GM19324 (cell line): ENCODE results near the gene ANKRD44.

Experiments used
- ATAC-seq: cut with Tn5 transposase; IDR thresholded peaks from one replicate; pipeline ENCODE4 v1.9.1; 2021; ENCODE audit warnings: mild to moderate bottlenecking, moderate library complexity; ENCODE audit not compliant: unreplicated experiment, low FRiP score

ANKRD44 gene

DNA sequence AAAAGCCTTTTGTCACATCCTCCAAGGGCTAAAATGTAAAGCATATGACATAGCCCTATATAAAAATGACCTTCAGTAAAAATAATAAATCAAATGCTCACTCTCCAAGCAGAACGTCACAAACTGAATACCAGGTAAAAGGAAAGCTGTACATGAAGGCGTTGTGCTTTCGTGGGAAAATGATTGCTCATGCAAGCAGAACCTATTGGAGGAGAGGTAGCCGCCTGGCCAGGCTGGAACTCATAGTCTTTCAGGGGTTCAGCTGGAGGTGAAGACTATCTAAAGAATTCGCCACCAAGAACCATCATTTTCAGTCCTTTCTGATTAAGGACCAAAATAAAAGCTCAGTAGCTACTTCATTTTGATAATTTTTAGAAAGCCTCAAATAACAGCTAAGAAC lies 44.7 kb downstream of the ANKRD44 start:
- no peak for ATAC-seq

DNA sequence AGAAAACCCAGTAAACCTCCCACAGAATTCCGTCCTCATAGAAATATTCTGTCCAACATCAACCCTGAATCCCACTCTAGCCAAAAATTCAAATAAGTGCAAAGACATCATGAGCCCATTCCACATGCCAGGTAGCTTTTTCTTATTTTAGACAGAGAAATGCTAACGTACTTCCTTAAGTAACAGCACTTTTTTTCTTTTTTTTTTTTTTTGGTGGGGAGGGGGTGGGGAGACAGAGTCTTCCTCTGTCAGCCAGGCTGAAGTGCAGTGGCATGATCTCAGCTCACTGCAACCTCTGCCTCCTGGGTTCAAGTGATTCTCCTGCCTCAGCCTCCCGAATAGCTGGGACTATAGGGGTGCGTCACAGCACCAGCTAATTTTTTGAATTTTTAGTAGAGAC lies 45.5 kb downstream of the ANKRD44 start:
- no peak for ATAC-seq

DNA sequence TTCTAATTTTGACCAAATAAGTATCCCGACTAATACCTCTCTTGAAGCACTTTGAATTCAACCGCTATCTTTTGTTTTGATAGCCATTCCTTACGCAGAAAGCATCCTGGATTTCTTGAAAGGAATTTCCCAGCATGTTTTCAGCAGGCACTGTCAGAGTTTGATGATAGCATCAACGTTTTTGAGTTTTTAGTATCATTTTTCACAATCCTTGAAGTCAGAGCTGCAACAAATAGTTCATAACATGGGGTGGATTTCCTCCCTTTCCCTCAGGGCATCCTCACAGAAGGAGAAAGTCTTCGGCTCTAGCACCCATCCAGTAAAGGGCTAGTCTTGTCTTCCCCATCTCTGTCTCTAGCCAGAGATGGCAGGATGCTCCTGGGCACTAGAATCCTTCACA lies 46.2 kb downstream of the ANKRD44 start:
- ATAC-seq, result no peak

GRCh38 chr2:197263077-197263476 lies 47.5 kb downstream of the ANKRD44 start:
- no peak for ATAC-seq

GRCh38 chr2:197261808-197262226 lies 48.8 kb downstream of the ANKRD44 start:
- ATAC-seq, result peak; percentile 53

GRCh38 chr2:197259470-197259999 lies 51.0 kb downstream of the ANKRD44 start:
- no peak for ATAC-seq

DNA sequence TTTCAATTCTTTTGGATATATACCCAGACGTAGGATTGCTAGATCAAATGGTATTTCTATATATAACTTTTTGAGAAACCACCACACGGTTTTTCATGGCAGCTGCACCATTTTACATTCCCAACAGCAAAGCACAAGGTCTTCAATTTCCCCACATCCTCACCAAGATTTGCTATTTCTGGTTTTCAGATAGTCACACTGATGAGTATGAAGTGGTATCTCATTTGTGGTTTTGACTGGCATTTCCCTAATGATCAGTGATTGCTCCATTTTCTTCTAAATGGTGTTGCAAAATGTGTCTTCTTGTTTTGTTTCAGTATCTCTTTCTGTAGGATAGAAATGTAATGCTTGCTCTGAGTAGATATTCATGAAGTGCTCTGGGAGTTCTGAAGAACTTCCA lies 52.0 kb downstream of the ANKRD44 start:
- ATAC-seq, result no peak

DNA sequence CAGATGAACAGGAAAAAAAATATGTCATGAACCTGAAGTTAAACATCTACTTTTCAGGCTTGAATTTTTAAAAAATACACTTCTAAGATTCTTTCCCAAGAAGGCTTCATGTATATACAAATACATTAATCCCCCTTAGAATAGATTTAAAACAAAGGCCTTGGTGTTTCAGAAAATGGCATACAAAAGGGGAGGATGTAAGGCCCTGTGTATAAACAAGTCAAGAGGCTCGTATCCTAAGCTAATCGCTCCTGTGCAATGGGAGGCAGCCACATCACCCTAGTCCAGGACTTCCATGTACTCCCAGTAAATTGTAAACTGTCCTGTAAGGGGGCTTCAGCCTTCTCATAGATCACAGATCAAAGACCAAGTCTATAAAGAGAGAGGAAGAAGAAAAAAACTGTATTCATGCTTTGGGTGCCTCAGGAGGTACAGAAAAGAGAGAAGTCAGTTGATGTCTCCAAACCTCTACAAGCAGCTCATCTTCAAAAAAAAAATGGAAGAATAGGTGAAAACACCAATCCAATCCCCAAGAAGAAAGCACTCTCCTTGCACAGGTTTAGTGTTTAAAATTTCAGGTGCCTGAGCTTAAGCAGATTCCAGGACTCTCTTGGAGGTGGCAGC lies 53.9 kb downstream of the ANKRD44 start:
- ATAC-seq, result no peak

GRCh38 chr2:197256021-197256420 lies 54.6 kb downstream of the ANKRD44 start:
- no peak for ATAC-seq

- ATAC-seq, result peak; percentile 93
Measured at GRCh38 chr2:197255543-197255942, 55.0 kb downstream of the ANKRD44 start.

- ATAC-seq, result peak; percentile 37
Measured at GRCh38 chr2:197254776-197255530, 55.6 kb downstream of the ANKRD44 start.

- ATAC-seq, result no peak
Measured at GRCh38 chr2:197251576-197251975, 59.0 kb downstream of the ANKRD44 start.

DNA sequence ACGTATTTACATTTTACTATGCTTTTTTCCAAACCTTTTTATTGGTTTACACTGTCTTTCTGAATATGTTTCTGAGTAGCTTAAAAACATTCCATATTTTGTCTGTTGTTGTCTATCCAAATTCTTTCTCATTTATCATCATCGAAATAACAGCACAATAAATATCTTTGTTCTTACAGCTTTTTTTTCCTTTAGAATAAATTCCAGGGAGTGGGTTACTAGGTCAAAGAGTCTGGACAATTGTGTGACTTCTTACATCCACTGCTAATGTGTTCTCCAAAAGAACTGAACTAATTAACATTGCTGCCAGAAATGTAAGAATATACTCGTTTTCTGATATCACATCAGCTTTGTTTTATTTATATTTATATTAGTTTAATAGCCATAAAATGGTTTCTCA lies 59.4 kb downstream of the ANKRD44 start:
- no peak for ATAC-seq

- no peak for ATAC-seq
Measured at GRCh38 chr2:197250084-197250397, 60.5 kb downstream of the ANKRD44 start.

DNA sequence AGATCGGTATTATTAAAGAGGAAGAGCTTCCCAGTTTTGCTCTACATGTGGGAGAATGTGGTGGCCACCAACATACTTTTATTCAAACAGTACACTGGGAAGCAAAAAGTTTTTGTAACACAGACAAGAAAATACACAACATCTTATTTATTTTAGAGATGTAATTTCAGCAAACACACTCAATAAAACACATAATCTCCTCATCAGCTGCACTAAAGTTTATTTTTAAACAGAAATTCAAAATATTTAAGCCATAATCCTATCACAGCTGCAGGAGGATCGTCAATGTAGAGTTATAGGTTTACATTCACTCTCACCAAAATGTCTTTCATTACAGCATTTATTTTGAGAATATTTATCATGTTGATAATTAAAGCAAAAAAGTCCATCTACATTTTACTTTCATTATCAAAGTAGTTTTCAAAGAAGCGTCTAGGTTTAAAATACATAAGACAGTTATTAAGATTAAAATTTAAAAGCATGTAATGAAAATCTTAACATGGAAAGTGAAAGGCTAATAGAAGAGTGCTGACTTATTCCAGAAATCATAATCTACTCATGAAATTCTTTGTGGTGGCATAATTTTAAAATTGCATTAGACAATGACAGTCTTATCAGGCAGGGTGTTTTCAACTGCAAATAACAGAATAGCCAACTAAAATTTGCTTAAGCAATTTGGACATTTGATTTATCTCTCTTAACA lies 61.0 kb downstream of the ANKRD44 start:
- no peak for ATAC-seq

DNA sequence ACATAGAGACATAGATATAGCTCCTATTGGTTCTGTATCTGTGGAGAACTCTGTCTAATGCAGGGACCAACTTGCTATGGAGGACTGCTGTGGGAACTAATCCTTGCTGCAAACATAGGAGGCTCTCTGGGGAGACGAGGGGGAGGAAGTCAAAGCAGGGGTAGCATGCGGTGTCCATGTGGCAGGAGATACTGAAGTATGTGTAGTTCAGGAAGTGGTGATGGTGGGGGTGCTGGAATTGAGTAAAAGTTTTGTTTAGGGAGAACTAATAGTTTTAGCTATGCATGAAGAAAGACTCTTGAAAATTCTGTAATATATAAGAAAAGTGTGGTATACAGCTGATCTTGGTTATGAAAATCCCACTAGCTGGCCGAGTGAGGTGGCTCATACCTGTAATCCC lies 62.0 kb downstream of the ANKRD44 start:
- no peak for ATAC-seq

- ATAC-seq, result no peak
Measured at GRCh38 chr2:197248001-197248401, 62.6 kb downstream of the ANKRD44 start.

DNA sequence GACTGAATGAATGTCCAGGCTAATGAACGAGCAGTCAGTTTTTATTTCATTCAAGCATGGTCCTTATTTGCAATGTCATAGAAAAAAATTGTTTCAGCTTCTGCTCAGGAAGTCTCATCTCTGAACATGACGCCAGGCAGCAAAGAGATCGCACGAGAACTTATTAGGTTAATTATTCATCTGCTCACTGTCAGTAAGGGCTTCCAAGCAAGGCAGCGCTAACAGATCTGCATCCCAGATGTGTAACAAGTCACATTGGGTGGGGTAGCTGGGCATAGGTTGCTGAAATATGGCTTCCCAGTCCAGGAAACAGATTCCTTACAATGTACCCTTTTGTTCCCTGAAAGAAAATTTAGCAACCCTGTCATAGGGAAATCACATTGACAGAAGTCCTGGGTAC lies 63.5 kb downstream of the ANKRD44 start:
- peak; percentile 77 for ATAC-seq

GRCh38 chr2:197245829-197246804 lies 64.5 kb downstream of the ANKRD44 start:
- no peak for ATAC-seq

DNA sequence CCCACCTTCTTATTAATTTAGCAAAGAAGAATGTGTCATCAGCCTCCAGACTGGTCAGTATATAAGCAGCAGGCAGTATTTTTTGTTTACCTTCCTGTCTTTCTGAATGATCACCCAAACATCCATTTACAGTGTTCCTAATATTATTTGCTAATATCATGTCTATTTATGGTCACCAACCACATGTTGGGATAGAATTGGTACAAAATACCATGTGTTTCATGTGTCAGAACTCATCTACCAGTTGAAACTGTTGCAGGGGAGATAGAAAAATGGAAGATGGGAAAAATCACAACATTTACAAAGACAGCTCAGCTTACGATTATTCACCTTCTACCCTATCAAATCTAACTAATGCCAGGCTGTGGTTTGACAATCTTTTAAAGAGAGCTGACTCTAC lies 66.2 kb downstream of the ANKRD44 start:
- ATAC-seq, result no peak
